OCI-LY1 (cell line): Measurements from ENCODE around the gene ARHGEF28.

Experiments
- H2AFZ ChIP-seq: fragments of 200-600 bp; sonication (generic), shearing (Covaris generic); 2 replicates; pipeline ENCODE4 v1.6.0; 2014; ENCODE audit warnings: antibody characterized with exemption, mild to moderate bottlenecking, low read length
- H3F3A ChIP-seq: fragments of 200-600 bp; sonication (generic), shearing (Covaris generic); 2 replicates; pipeline ENCODE4 v1.6.0; 2014; ENCODE audit warnings: mild to moderate bottlenecking, antibody characterized with exemption, low read length, moderate library complexity; ENCODE audit not compliant: insufficient read depth
- H3K27ac ChIP-seq: fragments of 200-600 bp; sonication (generic); 2 replicates; pipeline ENCODE4 v1.5.1; 2014; ENCODE audit warnings: low read length, mixed run types, mild to moderate bottlenecking, low read depth; ENCODE audit not compliant: poor library complexity, severe bottlenecking
- H3K27me3 ChIP-seq: fragments of 200-600 bp; sonication (generic); 2 replicates; pipeline ENCODE4 v1.6.0; 2014; ENCODE audit warnings: antibody characterized with exemption, mild to moderate bottlenecking, low read length, moderate library complexity; ENCODE audit not compliant: insufficient read depth
- H3K36me3 ChIP-seq: fragments of 200-600 bp; sonication (generic); 2 replicates; pipeline ENCODE4 v1.6.1; 2014; ENCODE audit warnings: mild to moderate bottlenecking, antibody characterized with exemption, low read length, moderate library complexity, mixed read lengths; ENCODE audit not compliant: insufficient read depth
- H3K4me1 ChIP-seq: fragments of 200-600 bp; sonication (generic); 2 replicates; pipeline ENCODE4 v1.5.1; 2014; ENCODE audit warnings: mild to moderate bottlenecking, low read length, moderate library complexity; ENCODE audit not compliant: insufficient read depth, severe bottlenecking
- H3K4me2 ChIP-seq: fragments of 200-600 bp; sonication (generic), shearing (Covaris generic); 2 replicates; pipeline ENCODE4 v1.6.1; 2014; ENCODE audit warnings: low read length
- H3K4me3 ChIP-seq: fragments of 200-600 bp; sonication (generic); 2 replicates; pipeline ENCODE4 v1.5.1; 2014; ENCODE audit warnings: low read length, low read depth, mild to moderate bottlenecking, mixed read lengths; ENCODE audit not compliant: poor library complexity, severe bottlenecking
- H3K79me2 ChIP-seq: fragments of 200-600 bp; shearing (Covaris generic); 2 replicates; pipeline ENCODE4 v1.6.1; 2016; ENCODE audit warnings: mixed run types, low read length, mixed read lengths; ENCODE audit not compliant: insufficient read depth
- H3K9ac ChIP-seq: fragments of 200-600 bp; sonication (generic), shearing (Covaris generic); 2 replicates; pipeline ENCODE4 v1.6.1; 2014; ENCODE audit warnings: mild to moderate bottlenecking, low read length, mixed read lengths
- H3K9me2 ChIP-seq: fragments of 200-600 bp; sonication (generic), shearing (Covaris generic); 2 replicates; pipeline ENCODE4 v1.6.1; 2014; ENCODE audit warnings: low read depth, mild to moderate bottlenecking, low read length, mixed read lengths
- H3K9me3 ChIP-seq: fragments of 200-600 bp; shearing (Covaris generic); 2 replicates; pipeline ENCODE4 v1.6.1; 2014; ENCODE audit warnings: low read length, mixed read lengths
- H4K20me1 ChIP-seq: fragments of 200-600 bp; sonication (generic), shearing (Covaris generic); 2 replicates; pipeline ENCODE4 v1.6.0; 2016; ENCODE audit warnings: mild to moderate bottlenecking, low read length; ENCODE audit not compliant: insufficient read depth
- EZH2 ChIP-seq: fragments of 200-600 bp; sonication (generic), shearing (Covaris generic); IDR thresholded peaks from 2 replicates; pipeline ENCODE4 v1.8.0; 2017; ENCODE audit warnings: borderline replicate concordance, mixed run types, mild to moderate bottlenecking, antibody characterized with exemption, low read length, moderate library complexity, mixed read lengths
- TF ChIP-seq, protein P1 (sequence below): fragments of 200-600 bp; sonication (generic), shearing (Covaris generic); IDR thresholded peaks from 2 replicates; pipeline ENCODE4 v1.5.1; 2017; ENCODE audit warnings: mild to moderate bottlenecking, antibody characterized with exemption, low read length, moderate library complexity, mixed read lengths

ARHGEF28 gene

DNA sequence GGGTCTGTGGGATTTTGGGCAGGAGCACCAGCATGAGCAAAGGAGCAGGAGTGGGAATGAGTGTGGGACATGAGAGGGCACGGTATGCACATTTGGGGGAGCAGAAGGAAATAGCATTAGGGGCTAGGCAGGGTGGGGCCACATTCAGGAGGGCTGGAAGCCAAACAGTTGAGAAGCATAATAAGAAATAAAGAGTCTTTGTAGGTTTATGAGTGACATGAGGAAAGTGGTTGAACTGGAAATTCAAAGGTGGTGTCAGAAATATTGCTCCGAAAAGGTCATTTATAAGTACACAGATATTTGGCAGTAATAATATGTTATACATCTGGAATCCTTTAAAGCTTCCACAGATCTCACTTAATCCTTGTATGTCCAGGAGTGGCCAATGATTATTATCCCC, 26.4 kb downstream of the ARHGEF28 start:
- Histone ChIP-seq H2AFZ (no peak overlapping the region), H3K4me2 (no peak overlapping the region), H4K20me1 (no peaks in the 10 kb centered on the region), H3K4me1 (no peaks in the 10 kb centered on the region), H3K27ac (no peak overlapping the region), H3K9me3 (no peaks in the 10 kb centered on the region), H3K79me2 (no peaks in the 10 kb centered on the region), H3K9ac (no peak overlapping the region), H3K27me3 (no peaks in the 10 kb centered on the region), H3F3A (no peaks in the 10 kb centered on the region), H3K36me3 (no peaks in the 10 kb centered on the region), H3K9me2 (no peaks in the 10 kb centered on the region), H3K4me3 (no peak overlapping the region)
- TF ChIP-seq, protein P1, sequence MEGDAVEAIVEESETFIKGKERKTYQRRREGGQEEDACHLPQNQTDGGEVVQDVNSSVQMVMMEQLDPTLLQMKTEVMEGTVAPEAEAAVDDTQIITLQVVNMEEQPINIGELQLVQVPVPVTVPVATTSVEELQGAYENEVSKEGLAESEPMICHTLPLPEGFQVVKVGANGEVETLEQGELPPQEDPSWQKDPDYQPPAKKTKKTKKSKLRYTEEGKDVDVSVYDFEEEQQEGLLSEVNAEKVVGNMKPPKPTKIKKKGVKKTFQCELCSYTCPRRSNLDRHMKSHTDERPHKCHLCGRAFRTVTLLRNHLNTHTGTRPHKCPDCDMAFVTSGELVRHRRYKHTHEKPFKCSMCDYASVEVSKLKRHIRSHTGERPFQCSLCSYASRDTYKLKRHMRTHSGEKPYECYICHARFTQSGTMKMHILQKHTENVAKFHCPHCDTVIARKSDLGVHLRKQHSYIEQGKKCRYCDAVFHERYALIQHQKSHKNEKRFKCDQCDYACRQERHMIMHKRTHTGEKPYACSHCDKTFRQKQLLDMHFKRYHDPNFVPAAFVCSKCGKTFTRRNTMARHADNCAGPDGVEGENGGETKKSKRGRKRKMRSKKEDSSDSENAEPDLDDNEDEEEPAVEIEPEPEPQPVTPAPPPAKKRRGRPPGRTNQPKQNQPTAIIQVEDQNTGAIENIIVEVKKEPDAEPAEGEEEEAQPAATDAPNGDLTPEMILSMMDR = no peak
- no peak for TF ChIP-seq EZH2

DNA sequence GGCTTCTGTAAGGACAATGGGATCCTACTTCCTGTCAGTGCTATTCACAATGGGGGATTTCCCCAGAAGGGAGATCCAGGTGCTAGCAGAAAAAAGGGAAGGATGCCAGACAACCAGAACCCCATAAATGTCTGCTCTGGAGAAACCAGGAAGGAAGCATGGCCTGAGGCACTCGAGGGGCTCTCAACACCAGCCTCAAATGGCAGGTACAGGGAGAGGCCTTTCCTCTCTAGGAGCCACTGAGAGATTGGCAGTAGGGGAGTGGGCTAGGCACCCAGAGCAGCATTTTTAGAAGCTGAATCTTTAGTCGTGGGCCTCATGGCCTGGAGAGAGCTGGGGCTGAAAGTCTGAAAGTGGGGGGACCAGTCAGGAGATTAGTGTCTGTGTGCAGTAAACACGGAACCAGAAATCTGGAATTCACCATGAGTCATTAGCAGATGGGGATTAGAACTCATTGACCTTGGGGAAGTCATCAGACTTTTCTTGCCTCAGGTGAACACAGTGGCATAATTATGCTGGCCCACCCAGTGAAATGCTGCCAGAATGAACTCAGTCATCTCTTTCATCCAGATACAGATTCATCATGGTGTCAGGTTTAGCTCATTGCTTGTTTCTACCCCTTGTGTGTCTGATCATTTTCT, 28.3 kb downstream of the ARHGEF28 start:
- TF ChIP-seq, protein P1 = no peak
- TF ChIP-seq EZH2 = no peak
- no peaks in the 10 kb centered on the region for H3K79me2 ChIP-seq
- no peak overlapping the region for H3K4me2 ChIP-seq
- H3K27ac ChIP-seq = no peak overlapping the region
- no peaks in the 10 kb centered on the region for H4K20me1 ChIP-seq
- no peaks in the 10 kb centered on the region for H3K27me3 ChIP-seq
- no peaks in the 10 kb centered on the region for H3F3A ChIP-seq
- no peak overlapping the region for H3K4me3 ChIP-seq
- H3K4me1 ChIP-seq = no peaks in the 10 kb centered on the region
- H3K9me3 ChIP-seq = no peaks in the 10 kb centered on the region
- H3K9ac ChIP-seq = no peak overlapping the region
- H2AFZ ChIP-seq = no peak overlapping the region
- H3K36me3 ChIP-seq = no peaks in the 10 kb centered on the region
- H3K9me2 ChIP-seq = no peaks in the 10 kb centered on the region

DNA sequence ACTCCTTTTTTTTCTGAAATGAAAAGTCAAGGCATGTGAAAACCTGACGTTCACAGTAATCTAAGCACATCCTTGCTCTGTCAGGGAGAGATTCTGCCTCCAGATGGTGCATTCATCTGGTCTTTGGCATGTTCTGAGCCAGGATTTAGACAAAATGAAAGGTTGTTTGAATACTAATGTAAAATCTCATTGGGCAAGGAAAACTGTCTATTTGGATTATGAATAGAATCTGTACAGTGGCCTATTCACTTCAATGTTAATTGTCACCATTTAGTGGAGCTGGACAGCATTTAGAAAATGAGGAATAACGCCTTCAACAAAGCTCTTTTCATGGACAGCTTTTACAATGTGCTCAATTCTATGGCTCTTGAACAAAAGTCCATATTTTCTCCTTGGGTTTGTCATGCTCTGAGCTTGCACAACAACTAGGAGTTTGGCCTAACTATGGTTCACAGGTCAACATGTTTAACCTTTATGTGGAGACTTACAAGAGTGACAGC, 28.9 kb downstream of the ARHGEF28 start:
- Histone ChIP-seq H3F3A (no peaks in the 10 kb centered on the region), H3K4me2 (no peak overlapping the region), H3K79me2 (no peaks in the 10 kb centered on the region), H3K4me3 (no peak overlapping the region), H3K27ac (no peak overlapping the region), H2AFZ (no peak overlapping the region), H4K20me1 (no peaks in the 10 kb centered on the region), H3K9ac (no peak overlapping the region), H3K36me3 (no peaks in the 10 kb centered on the region), H3K9me3 (no peaks in the 10 kb centered on the region), H3K4me1 (no peaks in the 10 kb centered on the region), H3K27me3 (no peaks in the 10 kb centered on the region), H3K9me2 (no peaks in the 10 kb centered on the region)
- TF ChIP-seq, protein P1 = no peak
- TF ChIP-seq EZH2 = no peak
